GM18858 (cell line): Measurements from ENCODE around the gene ISG20.
"Not testable (repeated sequence)": the region's sequence is repeated elsewhere in the genome, so short reads cannot be mapped to it uniquely, and the experiment has no call there.

Experiments
- ATAC-seq: cut with Tn5 transposase; IDR thresholded peaks from one replicate; pipeline ENCODE4 v1.9.1; 2021; ENCODE audit not compliant: unreplicated experiment

ISG20 gene

DNA sequence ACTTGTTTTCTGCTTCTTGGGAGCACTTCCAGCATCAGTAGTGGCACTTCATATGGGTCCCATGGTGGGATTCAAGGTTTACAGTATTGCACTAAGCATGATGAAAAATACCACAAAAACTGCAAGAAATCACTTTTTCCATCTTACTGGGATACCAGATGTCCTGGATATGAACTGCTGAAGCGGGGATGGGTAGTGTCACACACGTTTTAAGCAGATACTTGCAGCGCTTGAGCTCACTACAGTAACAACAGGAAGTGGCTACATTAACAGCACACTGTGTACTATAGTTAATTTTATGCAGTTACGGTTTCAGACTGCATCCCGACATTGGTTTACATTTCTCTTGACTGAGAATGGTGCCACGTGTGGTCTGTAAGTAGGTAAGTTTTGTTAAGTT is 3.5 kb upstream of the ISG20 start:
- peak; percentile 36 for ATAC-seq

- no peak for ATAC-seq
Measured at GRCh38 chr15:88636050-88636449, 2.8 kb upstream of the ISG20 start.

- ATAC-seq: no peak
Measured at GRCh38 chr15:88636654-88637053, 2.2 kb upstream of the ISG20 start.

GRCh38 chr15:88637436-88637835 is 1.4 kb upstream of the ISG20 start:
- no peak for ATAC-seq

- ATAC-seq: no peak
Measured at GRCh38 chr15:88637841-88638625, 783 bp upstream of the ISG20 start.

- no peak for ATAC-seq
Measured at GRCh38 chr15:88641959-88642452, 3.2 kb downstream of the ISG20 start.

DNA sequence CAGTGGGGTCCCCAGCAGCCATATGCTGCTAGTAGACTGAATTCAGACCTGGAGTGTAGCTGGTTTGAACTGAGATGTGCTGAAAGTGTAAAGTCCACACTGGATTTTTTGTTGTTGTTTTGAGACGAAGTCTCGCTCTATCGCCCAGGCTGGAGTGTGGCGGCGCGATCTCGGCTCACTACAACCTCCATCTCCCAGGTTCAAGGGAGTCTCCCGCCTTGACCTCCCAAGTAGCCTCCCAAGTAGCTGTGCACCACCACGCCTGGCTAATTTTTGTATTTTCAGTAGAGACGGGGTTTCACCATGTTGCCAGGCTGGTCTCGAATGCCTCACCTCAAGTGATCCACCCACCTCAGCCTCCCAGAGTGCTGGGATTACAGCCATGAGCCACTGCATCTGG is 3.7 kb downstream of the ISG20 start:
- not testable (repeated sequence) for ATAC-seq

GRCh38 chr15:88644741-88645140 is 5.9 kb downstream of the ISG20 start:
- no peak for ATAC-seq

DNA sequence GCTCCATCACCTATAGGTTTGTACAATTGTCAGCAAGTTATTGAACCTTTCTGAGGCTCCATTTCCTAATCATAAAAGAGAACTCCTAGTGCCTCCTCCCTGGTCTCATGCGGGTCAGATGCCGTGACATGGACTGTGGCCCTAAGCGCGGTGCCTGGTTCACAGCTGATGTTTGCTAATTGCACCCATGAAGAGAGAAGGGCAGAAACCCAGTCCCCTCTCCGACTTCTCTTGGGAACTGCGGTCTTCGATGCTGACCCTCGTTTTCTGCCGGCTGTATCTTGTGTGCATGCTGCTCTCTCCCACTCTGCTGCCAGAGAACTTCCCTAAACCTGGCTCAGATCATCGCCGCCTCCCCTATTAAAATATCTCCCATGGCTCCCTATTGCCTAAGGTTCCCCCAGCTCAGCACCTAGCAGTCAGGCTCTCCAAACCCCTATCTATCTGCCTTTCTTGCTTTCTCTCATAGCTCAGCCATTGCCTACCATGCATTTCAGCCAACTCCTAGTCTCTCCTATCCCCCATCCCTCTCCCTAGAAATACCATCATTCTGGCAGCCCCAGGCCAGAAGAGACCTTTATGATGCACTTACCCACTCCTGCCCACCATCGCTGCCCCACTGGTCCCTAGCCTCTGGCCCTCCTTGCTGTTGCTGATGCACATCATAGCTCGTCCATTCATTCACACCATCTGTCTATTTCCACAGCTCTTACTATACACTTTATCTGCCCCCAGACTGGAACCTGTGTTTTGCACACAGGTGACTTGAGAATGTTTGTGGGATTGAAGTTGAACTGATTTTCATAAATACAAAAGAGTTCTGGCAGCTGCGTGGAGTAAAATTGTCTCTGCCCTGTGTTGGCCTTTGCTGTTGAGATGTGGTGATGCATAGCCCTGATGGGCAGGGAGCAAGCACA is 6.6 kb downstream of the ISG20 start:
- no peak for ATAC-seq

GRCh38 chr15:88646088-88646405 is 7.2 kb downstream of the ISG20 start:
- no peak for ATAC-seq

GRCh38 chr15:88646951-88647350 is 8.1 kb downstream of the ISG20 start:
- ATAC-seq: no peak

DNA sequence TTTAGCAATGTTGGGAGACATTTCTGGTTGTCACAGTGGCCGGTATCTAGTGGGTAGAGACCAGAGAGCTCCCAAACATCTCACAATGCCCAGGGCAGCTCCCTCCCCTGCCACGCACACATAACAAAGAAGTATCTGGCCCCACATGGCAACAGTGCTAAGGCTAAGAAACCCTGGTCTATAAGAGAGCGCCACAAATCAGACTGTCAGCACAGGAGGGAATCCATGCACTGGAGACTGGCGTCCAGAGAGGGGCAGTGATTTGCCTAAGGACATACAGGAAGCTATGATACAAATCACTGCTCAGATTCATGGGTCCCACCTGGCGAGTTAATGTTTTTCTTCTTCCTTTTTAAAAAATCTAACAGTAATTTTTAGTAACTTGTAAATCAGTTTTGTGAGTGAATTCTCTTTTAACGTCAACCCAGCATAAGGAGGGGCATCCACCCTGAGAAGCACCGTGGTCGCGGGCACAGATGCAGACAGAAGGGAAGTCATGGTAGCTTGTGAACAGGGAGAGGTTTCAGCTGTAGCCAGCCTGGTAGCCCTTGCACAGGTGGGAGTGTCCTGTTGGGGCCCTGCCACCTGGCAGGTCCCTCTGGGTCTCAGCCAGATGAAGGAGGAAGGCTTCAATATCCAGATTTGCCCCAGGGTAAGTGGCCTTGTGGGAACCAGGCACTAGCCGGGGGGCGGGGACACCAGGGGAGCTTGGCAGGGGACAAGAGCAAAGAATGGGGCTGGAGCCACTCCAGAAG is 8.7 kb downstream of the ISG20 start:
- ATAC-seq: no peak

GRCh38 chr15:88648357-88649214 is 9.8 kb downstream of the ISG20 start:
- no peak for ATAC-seq

GRCh38 chr15:88649286-88649733 is 10.5 kb downstream of the ISG20 start:
- ATAC-seq: peak; percentile 84

- ATAC-seq: no peak
Measured at GRCh38 chr15:88649753-88650551, 11.1 kb downstream of the ISG20 start.

GRCh38 chr15:88650556-88650955 is 11.7 kb downstream of the ISG20 start:
- no peak for ATAC-seq

GRCh38 chr15:88651136-88651732 is 12.4 kb downstream of the ISG20 start:
- no peak for ATAC-seq

- no peak for ATAC-seq
Measured at GRCh38 chr15:88651971-88652370, 13.2 kb downstream of the ISG20 start.
